HG03159 (cell line): ENCODE data around the gene IL18BP.

Experiments used
- ATAC-seq: cut with Tn5 transposase; IDR thresholded peaks from one replicate; pipeline ENCODE4 v1.9.1; 2021; ENCODE audit warnings: mild to moderate bottlenecking, moderate library complexity; ENCODE audit not compliant: unreplicated experiment

IL18BP gene

DNA sequence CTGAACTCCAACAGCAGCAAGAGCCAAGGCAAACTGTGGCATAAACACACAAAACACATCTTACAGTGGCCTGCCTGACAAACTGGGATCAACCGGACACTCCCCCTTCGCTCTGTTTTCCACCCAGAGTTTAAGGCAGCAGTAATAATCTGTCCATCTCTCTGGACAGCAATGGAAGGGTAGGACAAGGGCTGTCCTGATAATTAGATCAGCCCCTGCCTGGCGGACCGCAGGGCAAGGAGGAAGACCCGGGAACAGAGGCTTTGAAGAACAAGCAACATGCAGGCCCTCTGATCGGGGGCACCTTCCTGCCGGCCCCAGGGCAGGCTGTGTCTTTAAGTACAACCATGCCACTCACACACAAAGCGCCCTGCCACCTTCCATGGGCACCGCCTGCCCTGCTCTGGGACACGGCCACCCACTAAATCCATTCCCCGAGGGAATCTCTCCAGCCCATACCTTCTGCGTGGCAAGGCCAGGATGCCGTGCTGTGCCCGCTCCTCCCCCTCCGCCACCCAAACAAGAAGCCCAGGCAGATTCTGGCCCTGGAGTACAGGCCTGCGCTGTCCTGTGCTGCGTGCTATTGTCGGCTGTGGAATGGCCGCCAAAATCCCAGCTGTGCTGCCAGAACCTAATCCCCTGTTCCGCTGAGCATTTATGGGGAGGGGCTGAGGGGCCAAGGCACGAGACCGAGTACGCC lies 42.8 kb downstream of the IL18BP start:
- ATAC-seq = no peak

DNA sequence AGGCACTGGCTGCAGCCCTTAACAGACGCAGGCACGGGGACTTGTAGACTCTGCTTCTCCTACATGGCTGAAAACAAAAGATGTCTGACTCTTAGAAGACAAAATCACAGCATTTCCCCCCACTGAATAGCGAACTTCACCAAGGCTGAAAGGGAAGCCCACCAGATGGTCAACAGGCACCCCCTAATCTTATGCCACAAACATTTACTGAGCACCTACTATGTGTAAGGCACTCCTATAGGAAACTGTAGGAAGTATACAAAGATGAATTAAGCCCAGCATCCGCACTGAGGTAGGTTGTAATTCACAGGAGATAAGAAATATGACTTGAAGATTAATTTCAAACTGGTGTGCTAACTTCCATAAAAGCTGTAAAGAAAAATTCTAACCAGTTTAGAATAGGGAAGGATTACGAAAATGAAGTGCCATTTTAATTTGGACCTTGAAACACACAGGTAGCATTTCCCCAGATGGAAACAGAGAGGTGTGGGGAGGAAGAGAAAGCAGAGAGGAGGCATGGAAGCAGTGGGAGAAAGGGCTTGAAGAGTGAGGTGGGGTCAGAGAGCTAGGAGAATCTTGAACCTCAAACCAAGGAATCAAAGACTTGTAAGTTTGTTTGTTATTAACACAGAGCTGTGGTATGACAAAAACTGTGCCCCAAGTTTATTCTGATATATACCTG lies 43.5 kb downstream of the IL18BP start:
- no peak for ATAC-seq

DNA sequence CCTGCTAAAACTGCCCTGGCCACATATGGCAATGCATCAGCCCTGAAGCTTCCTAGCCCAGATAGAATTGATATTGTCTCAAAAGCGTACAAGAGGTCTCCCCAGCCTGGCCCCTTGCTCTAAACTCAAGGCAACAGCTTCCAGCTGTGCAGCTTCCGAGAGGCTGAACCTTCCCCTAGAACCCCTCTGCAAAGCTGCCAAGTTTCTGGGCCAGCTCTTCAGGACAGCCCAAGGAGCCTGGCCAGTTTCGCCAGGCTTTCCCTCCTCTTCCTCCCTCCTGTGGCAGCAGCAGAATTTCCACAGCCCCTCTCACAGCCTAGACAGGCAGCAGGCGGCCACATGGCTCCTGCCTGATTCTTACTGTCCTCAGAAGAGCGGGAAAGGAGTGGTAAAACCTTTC lies 47.1 kb downstream of the IL18BP start:
- ATAC-seq = no peak

DNA sequence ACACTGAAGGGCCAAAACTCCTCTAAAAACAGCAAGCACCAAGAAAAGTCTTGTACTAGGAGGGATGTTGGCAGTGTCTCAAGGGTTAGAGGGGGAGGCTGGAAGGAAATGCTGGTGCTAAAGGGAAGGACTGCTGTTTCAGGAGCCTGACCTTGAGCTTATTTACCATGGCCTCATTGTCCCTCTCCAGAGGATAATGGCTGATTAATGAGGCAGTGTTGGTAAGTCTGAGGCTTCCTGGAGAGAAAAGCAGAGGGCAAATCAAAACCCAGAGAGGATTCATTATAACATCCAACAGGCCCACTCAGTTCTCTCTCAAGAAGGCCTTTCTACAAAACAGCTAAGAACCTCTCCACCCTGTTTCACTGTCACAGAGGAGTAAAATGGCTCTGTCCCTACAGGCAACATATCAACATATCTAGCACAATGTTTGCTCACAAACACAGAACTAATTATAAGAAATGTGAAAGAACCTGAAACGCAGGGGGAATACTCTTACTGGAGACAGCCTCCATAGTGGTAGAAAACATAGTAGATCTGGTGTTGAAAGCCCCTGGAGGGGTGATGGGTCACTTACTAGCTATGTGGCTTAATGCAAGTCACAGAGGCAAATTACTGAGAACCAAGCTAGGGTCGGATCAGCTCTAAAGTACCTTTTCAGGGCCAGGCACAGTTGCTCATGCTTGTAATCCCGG lies 50.2 kb downstream of the IL18BP start:
- no peak for ATAC-seq
